Stimulated activated CD4-positive, alpha-beta T cell treated with anti-CD3 and anti-CD28 coated beads, Interleukin-15, amount 100 ng/mL, for 48 hours (primary cell): ENCODE data around the gene INPP5D.
A peak's percentile ranks its signal among the peaks of the same experiment; 100 is the strongest.
"Not testable (repeated sequence)": the region's sequence is repeated elsewhere in the genome, so short reads cannot be mapped to it uniquely, and the experiment has no call there.

Source experiments
- DNase-seq, 2 donors: peaks; one replicate each; pipeline ENCODE4 v3.0.0-alpha.2; 2020; ENCODE audit warnings: low read depth in 2 of 2

The INPP5D gene

DNA sequence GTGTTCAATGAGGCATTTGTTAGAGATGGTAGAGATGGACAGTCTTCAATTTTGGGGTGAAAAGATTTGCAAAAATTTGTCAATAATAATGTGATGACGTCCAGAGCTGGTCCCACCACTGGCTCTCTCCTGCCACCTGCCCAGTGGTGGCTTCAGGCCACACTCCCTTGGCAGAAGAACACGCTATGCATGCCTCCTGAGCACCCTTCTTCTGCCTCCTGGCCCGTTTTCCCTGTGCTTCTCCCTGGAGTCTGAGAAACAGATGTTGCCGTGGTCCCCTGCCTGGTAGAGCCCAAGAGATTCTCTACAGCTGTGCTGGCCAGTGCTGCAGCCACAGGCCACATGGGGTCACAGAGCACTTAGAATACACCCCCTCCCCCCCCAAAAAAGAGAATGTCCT, 33.6 kb downstream of the INPP5D start:
- DNase-seq: no peak

DNA sequence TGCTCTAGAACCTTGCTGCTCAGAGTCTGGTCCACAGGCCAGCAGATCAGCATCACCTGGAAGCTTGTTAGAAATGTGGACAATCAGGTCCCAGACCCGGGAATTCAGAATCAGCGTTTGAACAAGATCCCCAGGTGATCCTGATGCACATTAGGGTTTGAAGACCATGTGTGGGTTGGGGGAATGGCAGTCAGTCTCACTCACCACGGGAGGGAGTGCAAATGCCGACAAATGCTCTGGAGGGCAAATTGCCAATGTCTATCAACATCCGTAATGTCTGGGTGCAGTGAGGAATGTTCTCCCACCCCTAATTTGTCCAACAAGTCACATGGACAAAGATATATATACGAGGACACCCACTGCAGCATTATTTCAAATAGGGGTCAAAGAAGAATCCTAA, 34.5 kb downstream of the INPP5D start:
- no peak for DNase-seq

DNA sequence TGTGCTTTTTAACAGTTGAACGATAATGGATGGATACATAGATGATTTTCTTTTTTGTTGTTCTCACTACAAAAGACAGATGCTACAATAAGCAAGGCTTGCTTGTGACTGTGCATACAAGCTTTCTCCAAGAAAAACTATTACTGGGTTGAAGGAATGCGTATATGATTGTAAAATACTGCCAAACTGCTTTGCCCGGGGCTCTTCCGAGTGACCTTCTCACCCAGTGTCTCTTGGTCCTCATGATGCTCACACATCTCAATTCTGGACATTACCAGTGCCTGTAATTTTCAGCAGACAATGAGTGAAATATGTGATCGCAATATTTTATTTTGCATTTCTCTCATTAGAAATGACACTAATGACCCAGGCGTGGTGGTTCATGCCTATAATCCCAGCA, 35.9 kb downstream of the INPP5D start:
- no peak for DNase-seq

DNA sequence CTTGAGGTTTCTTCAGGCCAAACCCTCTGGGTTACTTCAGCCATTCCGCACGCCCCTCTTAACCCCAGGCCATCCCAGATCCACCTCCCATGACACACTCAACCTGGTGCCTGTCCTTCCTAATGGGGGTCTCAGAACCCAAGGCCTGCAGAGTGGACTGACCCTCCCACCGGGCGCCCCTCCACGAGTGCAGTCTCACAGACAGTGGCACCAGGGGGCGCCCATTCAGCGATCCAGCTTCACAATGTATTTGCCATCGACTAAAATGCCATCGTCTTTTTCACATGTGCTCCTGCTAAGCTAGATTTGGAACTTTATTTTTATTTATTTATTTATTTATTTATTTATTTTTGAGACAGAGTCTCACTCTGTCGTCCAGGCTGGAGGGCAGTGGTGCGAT, 38.5 kb downstream of the INPP5D start:
- DNase-seq: no peak

DNA sequence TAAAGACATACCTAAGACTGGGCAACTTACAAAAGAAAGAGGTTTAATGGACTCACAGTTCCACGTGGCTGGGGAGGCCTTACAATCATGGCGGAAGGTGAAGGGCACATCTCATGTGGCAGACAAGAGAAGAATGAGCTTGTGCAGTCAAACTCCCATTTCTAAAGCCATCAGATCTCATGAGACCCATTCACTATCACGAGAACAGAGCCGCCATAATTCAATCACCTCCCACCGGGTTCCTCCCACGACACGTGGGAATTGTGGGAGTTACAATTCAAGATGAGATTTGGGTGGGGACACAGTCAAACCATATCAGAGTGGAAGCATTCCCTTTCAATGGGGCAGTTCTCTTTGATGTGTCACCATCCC, 39.7 kb downstream of the INPP5D start:
- DNase-seq: not testable (repeated sequence)

DNA sequence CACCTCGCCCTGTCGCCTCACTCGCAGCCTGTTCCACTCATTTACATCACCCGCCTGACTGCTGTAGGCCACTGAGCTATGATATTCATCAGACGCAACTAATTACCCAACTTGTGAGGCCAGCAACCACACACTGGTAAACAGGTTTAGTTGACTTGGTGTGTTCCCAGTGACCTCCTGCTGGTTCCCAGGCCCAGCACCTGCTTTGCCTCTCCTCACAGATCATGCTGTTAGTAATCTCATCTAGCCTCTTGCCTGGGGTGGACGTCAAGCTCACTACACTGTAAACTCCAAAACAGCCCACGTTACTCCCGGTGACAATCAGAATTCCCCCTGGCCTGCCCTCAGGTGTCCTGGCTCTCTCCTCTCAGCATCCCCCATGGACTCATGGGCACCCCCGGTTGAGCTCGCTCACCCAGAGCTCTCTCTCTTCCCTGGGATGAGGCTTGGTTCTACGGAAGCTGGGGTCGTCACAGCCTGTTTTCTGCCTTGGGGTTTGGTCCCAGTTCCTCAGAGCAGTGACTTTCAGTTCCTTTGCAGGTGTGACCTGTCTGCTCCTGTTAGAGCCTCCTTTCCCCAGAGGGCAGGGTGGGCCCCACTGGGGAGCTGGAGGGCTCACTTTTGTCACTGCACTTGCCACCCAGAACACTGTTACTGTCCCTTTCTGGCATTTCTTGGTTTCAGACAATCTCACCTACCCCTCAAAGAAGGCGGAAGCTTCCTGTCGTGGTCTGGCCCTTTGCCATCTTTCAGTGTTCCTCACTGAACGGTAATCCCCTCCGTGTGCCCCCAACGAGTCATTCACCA, 40.3 kb downstream of the INPP5D start:
- peak; percentile 37 to 54 for DNase-seq

DNA sequence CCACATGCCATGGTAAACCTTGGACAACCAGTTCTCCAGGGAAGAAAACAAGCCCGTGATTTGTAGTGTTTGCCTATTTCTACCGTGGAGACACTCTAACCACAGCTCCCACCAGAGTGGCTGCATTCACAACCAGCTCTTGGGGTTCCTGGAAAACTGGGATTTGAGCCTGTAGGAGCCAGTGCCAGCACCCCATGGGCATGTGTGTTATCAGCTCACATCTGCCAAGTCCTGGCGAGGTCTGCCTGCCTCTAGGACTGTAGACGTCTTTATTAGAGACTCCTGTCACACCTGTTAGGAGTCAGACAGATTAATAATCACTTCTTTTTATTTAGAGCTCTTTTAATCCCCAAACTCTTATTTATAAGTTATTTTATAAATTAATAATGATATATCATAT, 41.0 kb downstream of the INPP5D start:
- DNase-seq: no peak

DNA sequence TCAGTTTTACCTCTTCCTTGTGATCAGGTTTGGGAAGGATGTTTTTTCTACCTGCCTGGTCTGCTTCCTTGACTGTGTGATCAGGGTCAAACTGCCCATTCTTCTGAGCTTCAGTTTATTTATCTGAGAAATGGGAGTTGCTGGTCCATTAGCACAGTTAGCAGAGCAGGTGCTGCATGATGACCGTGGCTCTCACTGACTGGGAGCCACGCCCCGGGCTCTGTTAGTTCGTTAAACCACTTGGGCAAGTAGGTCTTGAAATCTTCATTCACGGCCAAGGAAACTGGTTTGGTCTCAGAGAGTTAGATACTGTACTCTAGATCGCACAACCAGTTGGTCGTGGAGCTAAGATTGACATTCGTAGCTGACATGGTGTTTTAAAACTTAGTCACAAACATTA, 41.7 kb downstream of the INPP5D start:
- DNase-seq: no peak

- DNase-seq: no peak
Observed at GRCh38 chr2:233105156-233105895, 45.2 kb downstream of the INPP5D start.

- no peak for DNase-seq
Observed at GRCh38 chr2:233105930-233106329, 45.8 kb downstream of the INPP5D start.

- DNase-seq: no peak
Observed at GRCh38 chr2:233107011-233107410, 46.9 kb downstream of the INPP5D start.

DNA sequence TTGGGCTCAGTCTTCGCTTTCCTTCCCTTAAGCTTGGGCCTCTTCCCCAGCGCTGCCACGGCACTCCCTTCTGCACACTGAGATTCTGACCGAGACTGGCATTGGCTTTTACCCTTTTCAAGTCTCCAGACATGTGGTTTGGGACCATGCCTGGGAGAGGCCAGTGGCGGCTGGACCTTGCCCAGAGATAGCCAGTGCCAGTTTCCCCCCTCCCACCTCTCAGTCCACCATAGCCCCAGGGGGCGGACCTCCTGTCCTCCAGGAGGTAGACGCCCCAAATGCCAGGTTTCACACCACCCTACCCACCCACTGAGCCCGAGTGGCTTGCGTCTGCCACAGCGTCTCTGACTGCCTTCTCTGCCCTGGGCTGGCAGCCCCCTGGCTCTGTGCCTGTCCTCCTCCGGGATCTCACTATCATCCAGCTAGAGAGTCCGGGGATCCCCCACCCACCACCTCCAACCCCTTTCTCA, 47.7 kb downstream of the INPP5D start:
- DNase-seq: no peak

DNA sequence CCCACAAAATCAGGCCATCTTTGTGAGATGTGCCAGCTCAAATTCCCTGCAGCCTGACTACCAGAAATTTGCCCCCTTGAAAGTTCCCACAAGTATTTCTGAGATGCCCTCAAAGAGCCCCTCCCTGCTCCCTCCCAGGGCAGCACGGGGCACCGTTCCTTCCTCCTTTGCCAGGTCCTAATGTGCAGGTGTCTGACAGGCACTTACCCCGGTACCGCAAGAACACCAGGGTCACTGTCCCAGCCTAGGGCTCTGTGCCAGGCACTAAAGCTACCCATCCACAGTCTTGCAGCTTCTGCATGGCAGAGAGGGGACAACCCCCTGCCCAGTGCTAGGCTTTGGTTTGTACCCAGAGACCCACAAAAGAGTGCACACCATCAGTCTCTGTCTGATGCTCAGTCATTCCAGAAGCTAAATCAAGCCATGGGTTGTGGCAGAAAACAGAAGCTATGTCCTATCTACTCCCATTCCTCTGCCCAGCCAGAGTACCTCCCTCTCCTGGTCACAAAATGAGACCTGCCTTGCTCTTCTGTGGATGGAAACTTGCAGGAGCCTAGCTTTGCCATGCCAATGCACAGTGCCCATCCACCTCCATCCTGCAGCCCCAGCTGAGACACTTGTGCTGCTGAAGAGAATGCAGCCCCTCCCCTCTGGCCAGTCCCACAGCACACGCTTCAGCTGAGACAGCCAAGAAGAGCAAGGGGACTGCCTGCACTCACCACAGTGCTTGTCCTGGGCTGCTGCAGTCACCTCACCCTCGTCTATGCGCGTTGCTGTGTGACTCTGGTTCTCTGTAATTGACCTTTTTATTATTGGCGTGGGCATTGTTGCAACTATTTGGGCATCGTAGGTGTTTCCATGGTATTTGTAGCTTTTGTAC, 48.7 kb downstream of the INPP5D start:
- no peak for DNase-seq

DNA sequence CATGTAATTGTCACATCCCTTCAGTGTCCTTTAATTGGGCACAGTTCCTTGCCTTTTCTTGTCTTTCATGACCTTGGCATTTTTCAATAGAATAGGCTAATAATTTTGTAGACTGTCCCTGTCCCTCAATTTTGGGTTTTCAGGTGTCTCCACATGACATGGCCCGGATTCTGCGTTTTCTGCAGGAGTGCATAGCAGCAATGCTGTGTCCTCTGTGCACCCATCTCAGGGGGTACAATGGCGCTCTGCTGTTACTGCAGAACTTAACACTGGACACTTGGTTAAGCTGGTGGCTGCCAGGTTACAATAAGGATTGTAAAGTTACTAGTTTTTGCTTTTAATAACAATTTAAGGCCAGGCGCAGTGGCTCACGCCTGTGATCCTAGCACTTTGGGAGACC, 51.3 kb downstream of the INPP5D start:
- DNase-seq: no peak

- DNase-seq: no peak
Observed at GRCh38 chr2:233112329-233112728, 52.2 kb downstream of the INPP5D start.

- DNase-seq: no peak
Observed at GRCh38 chr2:233112776-233113452, 52.8 kb downstream of the INPP5D start.

- no peak for DNase-seq
Observed at GRCh38 chr2:233114421-233114861, 54.3 kb downstream of the INPP5D start.

DNA sequence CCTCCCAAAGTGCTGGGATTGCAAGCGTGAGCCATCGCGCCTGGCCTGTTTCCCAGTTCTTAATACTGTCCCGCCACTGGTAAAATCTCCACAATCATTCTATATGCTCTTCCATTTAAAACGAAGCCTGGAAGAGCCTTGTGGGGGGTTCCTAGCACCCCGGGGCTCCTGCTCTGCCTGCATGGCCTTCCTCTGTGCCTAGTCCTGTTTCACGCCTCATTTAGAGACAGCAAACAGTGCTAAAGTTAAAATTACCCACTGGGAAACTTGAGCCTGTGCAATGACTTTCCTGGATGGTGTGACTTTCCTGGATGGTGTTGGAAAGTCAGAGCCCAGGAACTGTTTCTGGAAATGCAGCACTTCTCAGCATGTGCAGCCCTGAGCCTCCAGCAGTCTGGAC, 55.0 kb downstream of the INPP5D start:
- DNase-seq: no peak

DNA sequence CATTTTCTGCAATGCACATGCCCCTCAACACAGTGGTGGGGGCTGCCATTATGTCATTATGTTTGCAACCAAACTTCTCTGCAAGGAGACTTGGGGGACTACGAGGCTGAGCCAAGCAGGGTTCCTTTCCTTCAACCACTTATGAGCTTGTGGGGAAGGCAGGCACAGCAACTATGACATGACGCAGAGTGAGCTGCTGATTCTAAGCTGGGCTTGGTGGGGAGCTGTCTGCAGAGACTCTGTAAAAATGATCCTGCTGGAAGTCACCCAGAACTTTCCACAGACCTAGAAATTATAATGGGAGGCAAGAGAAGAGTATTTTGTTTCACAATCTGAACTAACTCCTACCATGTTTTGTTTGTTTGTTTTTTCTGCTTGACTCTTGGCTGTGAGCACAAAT, 55.6 kb downstream of the INPP5D start:
- no peak for DNase-seq

GRCh38 chr2:233116946-233117345, 56.8 kb downstream of the INPP5D start:
- DNase-seq: no peak

DNA sequence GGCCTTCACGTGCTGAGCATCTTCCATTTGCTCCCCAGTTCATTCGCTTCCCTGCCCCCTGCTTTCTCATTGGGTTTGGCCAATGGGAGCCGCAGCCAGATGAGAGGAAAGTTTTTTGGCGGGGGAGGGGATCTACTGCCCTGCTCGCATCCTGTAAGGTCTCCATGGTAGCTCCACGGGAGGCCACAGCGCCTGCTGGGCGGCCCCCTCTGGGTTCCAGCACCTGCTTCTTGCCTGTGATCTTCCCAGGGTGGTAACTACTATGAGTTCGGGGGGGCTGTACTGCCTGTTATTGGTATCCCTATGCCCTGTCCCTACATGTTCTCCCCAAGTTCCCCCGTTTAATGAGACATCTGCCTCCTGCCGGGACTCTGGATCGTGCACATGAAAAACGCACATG, 57.2 kb downstream of the INPP5D start:
- no peak for DNase-seq
